Activated naive CD4-positive, alpha-beta T cell treated with anti-CD3 and anti-CD28 coated beads, Interleukin-2, amount 50 U/mL, for 72 hours (primary cell): ENCODE data around the gene KCNK6. TPM values are rescaled to one million over a fixed set of nuclear protein-coding genes. Genes with fewer than 3 reads are reported as not detected.

Experiments used
- ATAC-seq, 2 donors: fragments of 150-1000 bp; cut with Tn5 transposase; 2 replicates each; pipeline ENCODE4 v1.10.0; 2021; ENCODE audit warnings: mild to moderate bottlenecking in 2 of 2, moderate library complexity in 2 of 2
- DNase-seq, 2 donors: peaks; one replicate each; pipeline ENCODE4 v3.0.0; 2021 to 2022; ENCODE audit warnings: low spot score in 2 of 2
- H3K27ac Mint-ChIP-seq, 2 donors: one replicate each; pipeline ENCODE4 v1.8.0; 2022; ENCODE audit warnings: mild to moderate bottlenecking in 2 of 2, mixed read lengths in 2 of 2
- H3K36me3 Mint-ChIP-seq, 2 donors: one replicate each; pipeline ENCODE4 v1.8.0; 2022; ENCODE audit warnings: mixed read lengths in 2 of 2
- H3K9me3 Mint-ChIP-seq, 2 donors: one replicate each; pipeline ENCODE4 v1.8.0; 2022; ENCODE audit warnings: mixed read lengths in 2 of 2
- total RNA-seq, 2 donors: library from RNA; stranded (reverse); gene quantifications; one replicate each; pipeline ENCODE4 v1.2.3, GENCODE V29; 2022

The KCNK6 gene
- total RNA-seq: 10 to 100 TPM; 10.7 to 12.1 TPM

DNA sequence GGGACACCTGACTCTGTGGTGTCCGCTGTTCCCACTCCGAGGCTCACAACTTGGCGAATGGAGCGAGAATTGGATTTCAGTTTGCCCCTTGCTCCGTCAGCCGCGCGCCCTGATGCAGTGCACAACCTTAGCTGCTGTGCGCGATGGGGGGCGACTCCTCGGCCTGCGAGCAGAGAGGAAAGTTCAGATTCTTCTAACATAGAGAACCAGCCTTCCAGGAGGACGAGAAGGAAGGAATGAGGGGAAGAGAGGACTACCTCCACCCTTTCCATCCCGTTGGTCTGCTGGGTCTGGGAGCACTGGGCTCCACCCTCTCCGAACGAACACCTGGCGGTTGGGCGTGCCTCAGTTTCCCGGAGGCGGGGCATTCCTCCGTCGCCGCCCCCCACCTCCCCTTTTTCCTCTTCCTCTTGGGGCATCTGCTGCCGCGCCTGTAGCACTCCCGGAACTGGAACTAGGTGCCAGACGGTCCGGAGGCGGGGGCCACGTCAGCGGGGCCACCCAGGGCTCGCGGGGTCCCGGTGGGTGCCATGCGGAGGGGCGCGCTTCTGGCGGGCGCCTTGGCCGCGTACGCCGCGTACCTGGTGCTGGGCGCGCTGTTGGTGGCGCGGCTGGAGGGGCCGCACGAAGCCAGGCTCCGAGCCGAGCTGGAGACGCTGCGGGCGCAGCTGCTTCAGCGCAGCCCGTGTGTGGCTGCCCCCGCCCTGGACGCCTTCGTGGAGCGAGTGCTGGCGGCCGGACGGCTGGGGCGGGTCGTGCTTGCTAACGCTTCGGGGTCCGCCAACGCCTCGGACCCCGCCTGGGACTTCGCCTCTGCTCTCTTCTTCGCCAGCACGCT lies at the start of gene KCNK6:
Gene KCNK6 (plus strand): TSS at position 425 of the 838 bp plus-strand sequence. CDS start 106 bp downstream, at position 531.
- H3K27ac Mint-ChIP-seq: peak within 1 kb of the TSS; percentile 55 to 59
- H3K36me3 Mint-ChIP-seq: peaks cover 0 to 4% of the 10 kb centered on the region in 2 donors
- DNase-seq (peak; percentile 49 to 78), ATAC-seq (peak; percentile 7 to 33)
- no peaks in the 10 kb centered on the region for H3K9me3 Mint-ChIP-seq

DNA sequence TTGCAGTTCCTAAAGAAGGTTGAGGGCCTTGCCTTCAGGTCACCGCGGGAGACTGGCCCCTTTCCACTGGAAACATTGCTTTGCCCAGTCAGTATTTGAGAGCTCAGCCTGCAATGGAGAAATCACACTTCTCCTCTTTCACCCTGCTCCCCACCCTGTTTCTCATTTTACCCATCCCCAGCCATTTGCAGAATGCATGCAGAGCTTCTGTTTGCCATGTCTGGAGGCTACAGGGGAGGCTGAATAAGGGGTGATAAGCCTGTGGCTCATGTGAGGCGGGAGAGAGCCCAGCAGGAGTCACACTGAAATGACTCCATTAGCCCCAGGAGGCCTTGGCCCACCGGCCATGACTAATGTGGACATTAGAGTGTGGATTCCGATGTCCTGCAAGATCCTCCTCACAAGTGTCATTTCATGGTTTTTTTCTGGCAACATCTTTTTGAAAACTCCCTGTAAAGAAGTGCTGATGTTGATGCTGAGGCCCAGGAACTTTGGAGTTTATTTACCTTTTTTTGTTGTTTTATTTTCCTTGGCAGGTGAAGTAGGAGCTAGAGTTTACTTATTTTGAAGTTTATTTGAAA lies 49.0 kb upstream of the KCNK6 start:
- H3K27ac Mint-ChIP-seq: no peak overlapping the region
- H3K9me3 Mint-ChIP-seq: no peaks in the 10 kb centered on the region

DNA sequence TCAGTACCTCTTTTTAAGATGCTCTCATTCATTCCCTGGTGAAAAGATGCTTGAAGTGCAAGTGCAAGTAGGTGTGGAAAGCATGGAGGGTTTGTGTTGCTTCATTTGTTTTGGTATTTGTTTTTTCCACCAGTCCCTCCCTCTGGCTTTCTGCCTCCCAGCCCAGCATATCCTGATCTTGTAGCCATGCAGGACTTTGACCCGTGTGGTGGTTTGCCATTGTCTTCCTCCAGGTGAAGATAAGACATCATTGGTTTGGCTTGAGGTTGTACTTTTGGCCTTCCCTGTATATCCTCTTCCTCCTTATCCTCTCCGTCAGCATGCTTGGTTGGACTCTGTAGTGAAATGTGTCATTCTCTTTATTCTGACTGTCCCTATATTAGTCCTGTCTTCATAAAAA lies 46.1 kb upstream of the KCNK6 start:
- no peak for ATAC-seq
- no peaks in the 10 kb centered on the region for H3K36me3 Mint-ChIP-seq

More for the DNA sequence above, 49.0 kb upstream of the KCNK6 start:
- no peak for DNase-seq
- peaks cover 0 to 2% of the 10 kb centered on the region in 2 donors for H3K36me3 Mint-ChIP-seq
- ATAC-seq: no peak

GRCh38 chr19:38274739-38275138 lies 44.9 kb upstream of the KCNK6 start:
- no peaks in the 10 kb centered on the region for H3K36me3 Mint-ChIP-seq
- ATAC-seq (no peak), DNase-seq (no peak)
- H3K27ac Mint-ChIP-seq: no peak overlapping the region
- no peaks in the 10 kb centered on the region for H3K9me3 Mint-ChIP-seq

More for the DNA sequence above, 46.1 kb upstream of the KCNK6 start:
- Mint-ChIP-seq H3K9me3 (no peaks in the 10 kb centered on the region), H3K27ac (no peak overlapping the region)
- DNase-seq: no peak

GRCh38 chr19:38276942-38277517 lies 42.6 kb upstream of the KCNK6 start:
- no peaks in the 10 kb centered on the region for H3K9me3 Mint-ChIP-seq
- H3K27ac Mint-ChIP-seq: no peak overlapping the region
- ATAC-seq (no peak), DNase-seq (no peak)
- H3K36me3 Mint-ChIP-seq: no peaks in the 10 kb centered on the region

GRCh38 chr19:38277549-38277948 lies 42.1 kb upstream of the KCNK6 start:
- ATAC-seq: no peak
- DNase-seq: no peak
- Mint-ChIP-seq H3K9me3 (no peaks in the 10 kb centered on the region), H3K36me3 (no peaks in the 10 kb centered on the region), H3K27ac (no peak overlapping the region)

- peak overlapping the region in 1 of 2 donors; percentile 27 for H3K27ac Mint-ChIP-seq
Measured at GRCh38 chr19:38277969-38278680, 41.5 kb upstream of the KCNK6 start.

GRCh38 chr19:38278751-38279150 lies 40.9 kb upstream of the KCNK6 start:
- Mint-ChIP-seq H3K9me3 (no peaks in the 10 kb centered on the region), H3K27ac (peak overlapping the region in 1 of 2 donors; percentile 27), H3K36me3 (no peaks in the 10 kb centered on the region)
- DNase-seq: no peak
- no peak for ATAC-seq

More at GRCh38 chr19:38277969-38278680, 41.5 kb upstream of the KCNK6 start:
- H3K9me3 Mint-ChIP-seq: no peaks in the 10 kb centered on the region
- no peaks in the 10 kb centered on the region for H3K36me3 Mint-ChIP-seq
- no peak for DNase-seq
- ATAC-seq: no peak

DNA sequence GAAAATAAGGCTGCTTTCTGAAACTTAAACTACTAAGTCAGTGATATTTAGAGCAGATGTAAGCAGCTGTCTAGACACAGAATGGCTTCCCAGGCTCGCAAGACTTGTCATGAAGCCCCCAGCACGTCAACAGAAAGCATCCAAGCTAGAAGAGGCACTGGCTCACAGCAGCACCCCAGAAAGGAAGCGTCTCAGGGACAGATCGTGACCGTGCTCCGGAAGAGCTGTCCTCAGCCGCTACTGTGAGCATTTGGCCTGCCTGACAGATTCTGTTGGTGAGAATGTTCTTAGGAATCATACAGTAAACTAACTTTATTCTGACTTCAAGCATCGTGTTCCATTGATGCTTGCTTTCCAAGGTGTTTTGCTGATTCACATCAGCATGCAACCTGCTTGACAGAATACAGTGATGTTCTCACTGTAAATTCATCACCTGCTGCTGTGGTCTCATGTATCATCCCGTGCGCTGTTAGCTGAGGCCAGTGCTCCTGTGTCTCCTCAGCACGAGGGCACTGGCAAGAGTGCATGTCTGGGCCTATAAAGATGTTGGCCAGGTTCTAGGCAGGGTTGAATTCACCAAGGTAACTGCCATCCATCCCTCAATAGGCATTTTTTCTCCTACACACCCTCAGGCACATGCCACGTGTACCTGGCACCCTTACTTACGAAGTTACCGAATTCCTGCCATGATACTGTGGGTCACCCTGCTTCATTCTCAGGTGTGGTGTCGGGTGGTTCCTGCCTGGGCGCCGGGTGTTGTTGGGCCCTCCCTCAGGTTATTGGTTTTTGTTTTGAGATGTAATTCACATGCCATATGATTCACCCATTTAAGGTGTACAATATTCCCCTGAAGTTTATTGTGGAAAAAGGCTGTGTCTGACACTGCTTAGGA lies 39.4 kb upstream of the KCNK6 start:
- H3K27ac Mint-ChIP-seq: peak overlapping the region; percentile 46 to 48
- no peaks in the 10 kb centered on the region for H3K36me3 Mint-ChIP-seq
- H3K9me3 Mint-ChIP-seq: no peaks in the 10 kb centered on the region
- no peak for ATAC-seq
- DNase-seq: no peak

- ATAC-seq (peak; percentile 74 to 85), DNase-seq (no peak)
- Mint-ChIP-seq H3K36me3 (no peaks in the 10 kb centered on the region), H3K27ac (peak overlapping the region; percentile 48 to 67), H3K9me3 (no peaks in the 10 kb centered on the region)
Measured at GRCh38 chr19:38281811-38282566, 37.7 kb upstream of the KCNK6 start.

- H3K27ac Mint-ChIP-seq: peak overlapping the region in 1 of 2 donors; percentile 22
- ATAC-seq (no peak), DNase-seq (no peak)
Measured at GRCh38 chr19:38283271-38283670, 36.4 kb upstream of the KCNK6 start.

GRCh38 chr19:38284422-38284821 lies 35.2 kb upstream of the KCNK6 start:
- Mint-ChIP-seq H3K36me3 (no peaks in the 10 kb centered on the region), H3K9me3 (no peaks in the 10 kb centered on the region), H3K27ac (peak overlapping the region; percentile 54 to 87)
- ATAC-seq (no peak), DNase-seq (no peak)

More at GRCh38 chr19:38283271-38283670, 36.4 kb upstream of the KCNK6 start:
- Mint-ChIP-seq H3K9me3 (no peaks in the 10 kb centered on the region), H3K36me3 (no peaks in the 10 kb centered on the region)

DNA sequence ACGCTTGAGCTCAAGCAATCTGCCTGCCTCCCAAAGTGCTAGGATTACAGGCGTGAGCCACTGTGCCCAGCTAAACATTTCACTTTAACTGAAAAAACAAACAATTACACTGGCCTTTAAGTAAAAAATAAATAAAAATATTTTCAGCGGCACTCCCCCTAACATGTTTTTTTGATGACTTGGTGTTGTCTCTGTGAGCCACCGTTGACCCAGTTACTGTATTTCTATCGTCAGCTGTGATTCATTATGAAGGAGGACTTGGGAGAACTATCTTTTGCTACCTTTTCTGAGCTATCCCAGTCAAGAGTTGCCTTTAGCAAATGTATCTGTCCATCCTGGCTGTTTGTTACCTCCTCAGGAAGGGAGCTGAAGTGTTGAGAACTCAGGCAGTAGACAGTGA lies 34.1 kb upstream of the KCNK6 start:
- Mint-ChIP-seq H3K27ac (peak overlapping the region in 1 of 2 donors; percentile 66), H3K9me3 (no peaks in the 10 kb centered on the region), H3K36me3 (peaks cover 0 to 2% of the 10 kb centered on the region in 2 donors)
- DNase-seq: no peak
- no peak for ATAC-seq

DNA sequence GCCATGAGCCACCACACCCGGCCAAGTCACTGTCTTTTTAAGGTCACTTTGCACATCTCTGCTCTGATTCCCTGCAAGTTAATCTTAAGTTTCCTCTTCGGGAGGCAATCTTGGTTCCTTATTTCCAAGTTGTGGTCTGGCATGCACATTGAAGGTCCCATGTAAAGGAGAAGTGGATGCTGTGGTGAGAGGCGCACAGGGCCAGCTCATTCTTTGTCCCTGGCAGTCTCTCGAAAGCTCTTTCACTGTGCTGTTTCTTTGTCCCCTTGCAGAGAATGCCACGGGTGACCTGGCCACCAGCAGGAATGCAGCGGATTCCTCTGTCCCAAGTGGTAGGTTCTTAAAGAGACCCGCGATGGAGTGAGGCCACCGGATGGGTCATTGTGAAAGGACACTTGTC lies 32.0 kb upstream of the KCNK6 start:
- ATAC-seq (no peak), DNase-seq (no peak)
- Mint-ChIP-seq H3K36me3 (peaks cover 0 to 6% of the 10 kb centered on the region in 2 donors), H3K9me3 (no peaks in the 10 kb centered on the region), H3K27ac (no peak overlapping the region)

GRCh38 chr19:38288123-38288855 lies 31.4 kb upstream of the KCNK6 start:
- H3K36me3 Mint-ChIP-seq: peaks cover 0 to 6% of the 10 kb centered on the region in 2 donors
- no peak for ATAC-seq

More at GRCh38 chr19:38288123-38288855, 31.4 kb upstream of the KCNK6 start:
- no peak overlapping the region for H3K27ac Mint-ChIP-seq
- no peaks in the 10 kb centered on the region for H3K9me3 Mint-ChIP-seq
- no peak for DNase-seq
